K562 (cell line): ENCODE data around the gene TARS2. TPM values are rescaled to one million over a fixed set of nuclear protein-coding genes. Genes with fewer than 3 reads are reported as not detected.

Experiments used
- ATAC-seq: fragments of 200-7000 bp; cut with Tn5 transposase; 3 replicates; pipeline ENCODE4 v1.9.1; 2020; ENCODE audit warnings: moderate library complexity
- BruUV-seq: library from RNA; stranded (reverse); fragments of 400-500 nt; replicated peaks from 2 replicates; lab custom pipeline; 2021; lab: Mats Ljungman, UMichigan
- CTCF ChIA-PET: fragments of 300-600 bp; formaldehyde crosslinking; extraction: SDS; loops from one replicate; lab custom pipeline; 2021; ENCODE audit warnings: low intra/inter-chr PET ratio; lab: Yijun Ruan, JAX
- POLR2A ChIA-PET: fragments of 300-600, 350-650 bp; sonication (Branson Sonifier 250); formaldehyde crosslinking; extraction: SDS; loops from one replicate; lab custom pipeline; 2021; ENCODE audit warnings: antibody characterized with exemption, inconsistent platforms; lab: Yijun Ruan, JAX
- DNase-seq, 4 experiments: peaks; one replicate each; pipeline versions ENCODE4 v3.0.0 to v3.0.0-alpha.2; 2011 to 2018; ENCODE audit warnings: low spot score in 3 of 4, mixed read lengths in 3 of 4; ENCODE audit errors: extremely low read depth in 1 of 4
- FAIRE-seq: peaks from 2 replicates; lab custom pipeline; 2011; peaks lifted over from hg19 to GRCh38; lab: Jason Lieb, UNC
- H2AFZ ChIP-seq: 2 replicates; pipeline ENCODE4 v1.6.0; 2011; ENCODE audit warnings: low read depth, low read length, control low read depth, inconsistent platforms
- H3K27ac ChIP-seq: fragments of 200-600 bp; 3 replicates; pipeline ENCODE4 v1.8.0; 2011; ENCODE audit warnings: low read depth, mild to moderate bottlenecking, control low read depth, inconsistent platforms, low read length, moderate library complexity, mixed read lengths; ENCODE audit errors: extremely low read depth
- H3K27me3 ChIP-seq, 2 experiments: fragments of 300-600 bp in 1 of 2; 2 replicates in 1 of 2; 3 replicates in 1 of 2; pipeline versions ENCODE4 v1.6.0 to v1.8.0; 2011; ENCODE audit warnings: inconsistent platforms in 2 of 2, low read length in 2 of 2, mild to moderate bottlenecking in 1 of 2, mixed read lengths in 1 of 2, moderate library complexity in 1 of 2; ENCODE audit not compliant: control insufficient read depth in 2 of 2, insufficient read depth in 2 of 2
- H3K36me3 ChIP-seq: fragments of 300-600 bp; 3 replicates; pipeline ENCODE4 v1.8.0; 2011; ENCODE audit warnings: mild to moderate bottlenecking, low read length, inconsistent platforms; ENCODE audit not compliant: control insufficient read depth, insufficient read depth
- H3K4me1 ChIP-seq, 2 experiments: fragments of 200-600 bp in 1 of 2; replicated peaks in 1 of 2; 2 replicates in 1 of 2; 3 replicates in 1 of 2; pipeline versions ENCODE4 v1.5.1 to v1.8.0; 2011; ENCODE audit warnings: inconsistent platforms in 2 of 2, low read length in 2 of 2, mild to moderate bottlenecking in 1 of 2, mixed read lengths in 1 of 2, moderate library complexity in 1 of 2; ENCODE audit not compliant: control insufficient read depth in 2 of 2, insufficient read depth in 2 of 2
- H3K4me2 ChIP-seq: 2 replicates; pipeline ENCODE4 v1.6.1; 2011; ENCODE audit warnings: low read length, control low read depth, inconsistent platforms, mixed read lengths; ENCODE audit not compliant: insufficient read depth
- H3K4me3 ChIP-seq: fragments of 200-600 bp; sonication (generic), shearing (Covaris generic); 2 replicates; pipeline ENCODE4 v1.5.1; 2016; ENCODE audit warnings: control low read depth, inconsistent platforms
- H3K79me2 ChIP-seq: fragments of 200-600 bp; 3 replicates; pipeline ENCODE4 v1.8.0; 2011; ENCODE audit warnings: low read length, inconsistent platforms; ENCODE audit not compliant: control insufficient read depth, insufficient read depth
- H3K9ac ChIP-seq, 2 experiments: 2 replicates each; pipeline versions ENCODE4 v1.6.0 to v1.6.1; 2011; ENCODE audit warnings: low read depth in 2 of 2, low read length in 2 of 2, control low read depth in 1 of 2, inconsistent platforms in 1 of 2, mild to moderate bottlenecking in 1 of 2, mixed read lengths in 1 of 2; ENCODE audit not compliant: insufficient read depth in 1 of 2
- H3K9me1 ChIP-seq: one replicate; pipeline ENCODE4 v1.6.0; 2011; ENCODE audit warnings: inconsistent platforms, mild to moderate bottlenecking, low read length, moderate library complexity; ENCODE audit not compliant: control insufficient read depth, insufficient read depth
- H3K9me3 ChIP-seq: replicated peaks from 2 replicates; pipeline ENCODE4 v1.5.1; 2011; ENCODE audit warnings: low read depth, low read length, inconsistent platforms; ENCODE audit not compliant: control insufficient read depth, insufficient read depth
- H4K20me1 ChIP-seq: replicated peaks from 2 replicates; pipeline ENCODE4 v1.6.1; 2011; ENCODE audit warnings: low read length, inconsistent platforms, mixed read lengths; ENCODE audit not compliant: control insufficient read depth, insufficient read depth
- CCNT2 ChIP-seq: IDR thresholded peaks from 2 replicates; pipeline ENCODE4 v1.6.1; 2011; ENCODE audit warnings: borderline replicate concordance, low read depth, mild to moderate bottlenecking, moderate library complexity, mixed read lengths, low read length; ENCODE audit not compliant: insufficient read length; ENCODE audit errors: extremely low read depth
- ELF1 ChIP-seq: fragments of 200-800 bp; sonication (Bioruptor generic); IDR thresholded peaks from 2 replicates; pipeline ENCODE4 v1.6.1; 2016; ENCODE audit warnings: missing genetic modification characterization, missing compliant biosample characterization
- FOSL1 ChIP-seq: fragments of 200-800 bp; sonication (Bioruptor generic); conservative IDR thresholded peaks from 2 replicates; pipeline ENCODE4 v1.6.1; 2016; ENCODE audit warnings: missing genetic modification characterization, missing compliant biosample characterization
- MEIS2 ChIP-seq: fragments of 450-650 bp; IDR thresholded peaks from 2 replicates; pipeline ENCODE4 v1.6.1; 2014; ENCODE audit warnings: mild to moderate bottlenecking; ENCODE audit not compliant: partially characterized antibody
- NFRKB ChIP-seq: fragments of 450-650 bp; IDR thresholded peaks from 2 replicates; pipeline ENCODE4 v1.6.1; 2016; ENCODE audit warnings: low read depth
- POLR2A ChIP-seq: fragments of 450-650 bp; conservative IDR thresholded peaks from 2 replicates; pipeline ENCODE4 v1.6.1; 2016
- RFX7 ChIP-seq: fragments of 250-450 bp; sonication (Bioruptor Pico); IDR thresholded peaks from 2 replicates; pipeline ENCODE4 v1.5.1; 2021; ENCODE audit warnings: mild to moderate bottlenecking
- TCF3 ChIP-seq: sonication (generic); formaldehyde crosslinking; IDR thresholded peaks from 2 replicates; pipeline ENCODE4 v1.4.0; 2020; ENCODE audit warnings: mild to moderate bottlenecking, missing genetic modification reagents
- ZNF277 ChIP-seq: fragments of 250-450 bp; sonication (Bioruptor Pico); IDR thresholded peaks from 2 replicates; pipeline ENCODE4 v1.8.0; 2022; ENCODE audit warnings: inconsistent platforms, mild to moderate bottlenecking, moderate library complexity, borderline replicate concordance
- ZNF431 ChIP-seq: sonication (generic); formaldehyde crosslinking; IDR thresholded peaks from 2 replicates; pipeline ENCODE4 v1.8.0; 2022; ENCODE audit warnings: mild to moderate bottlenecking, missing genetic modification reagents
- ZNF589 ChIP-seq: fragments of 200-800 bp; sonication (Bioruptor generic); IDR thresholded peaks from 2 replicates; pipeline ENCODE4 v1.6.1; 2016; ENCODE audit warnings: low read depth, missing genetic modification characterization, missing compliant biosample characterization
- WGBS: fragments of 100-300 bp; shearing (Covaris generic); methylation state at CpG from one replicate; pipeline ENCODE4 v1.1.6; 2016; ENCODE audit warnings: low coverage, mixed read lengths; ENCODE audit not compliant: insufficient coverage; ENCODE audit errors: missing lambda C conversion rate; 5-methylcytosine and 5-hydroxymethylcytosine counted together
- in situ Hi-C: fragments of 300-500 bp; cut with MboI; formaldehyde crosslinking; loops from 4 replicates; pipeline ENCODE4 v1.15.0; 2018; ENCODE audit warnings: inconsistent platforms, mixed read lengths
- intact Hi-C: fragments of 100-400 bp; cut with micrococcal nuclease; formaldehyde crosslinking; loops from 2 replicates; pipeline ENCODE4 v1.14.2; 2022
- polyA plus RNA-seq, 8 experiments: library from polyadenylated mRNA; depleted of rRNA in 4 of 8; stranded (reverse) in 5 of 8; unstranded in 3 of 8; fragments of >200 nt; fragmentation: Nextera tagmentation in 2 of 8; fragmentation: Illumina TruSeq in 1 of 8; extraction: Ambion mirVana in 2 of 8; extraction: Trizol in 1 of 8; gene quantifications; 2 replicates each; pipeline versions ENCODE4 v1.2.1 to v1.2.3, GENCODE V29; 2011 to 2014; ENCODE audit warnings: inconsistent platforms in 1 of 8, missing spikeins in 1 of 8
- total RNA-seq, 7 experiments: library from RNA; depleted of rRNA in 6 of 7; stranded (reverse); fragments of >200 nt in 6 of 7; fragmentation: Illumina TruSeq in 2 of 7; extraction: Trizol in 2 of 7; gene quantifications; 2 replicates each; pipeline versions ENCODE4 v1.2.1 to v1.2.3, GENCODE V29; 2011 to 2021; ENCODE audit warnings: low replicate concordance in 1 of 7
- TF ChIP-seq, protein P1 (sequence below): fragments of 450-650 bp; IDR thresholded peaks from 2 replicates; pipeline ENCODE4 v1.6.1; 2016
- TF ChIP-seq, protein P2 (sequence below), 2 experiments: fragments of 450-650 bp; conservative IDR thresholded peaks; 2 replicates each; pipeline ENCODE4 v1.6.1; 2017; ENCODE audit warnings: mild to moderate bottlenecking in 2 of 2, moderate library complexity in 2 of 2

Gene TARS2
- total and polyA plus RNA-seq, 9 of the 15 experiments (the other 6 are each of a cell fraction or from before 2014, with no cell fraction given): 17.0 to 64.2 (median 39.4) TPM

GRCh38 chr1:150534002-150534401 is 46.8 kb downstream of the TARS2 start (continued):
- TF ChIP-seq ZNF277 (CRISPR knock-in tag): no peak
- no peak for TF ChIP-seq TCF3 (CRISPR knock-in tag)
- no peak for TF ChIP-seq ZNF431 (CRISPR knock-in tag)
- TF ChIP-seq CCNT2: no peak

- Histone ChIP-seq H3K4me2 (no peak overlapping the region), H3K27ac (no peak overlapping the region), H3K27me3 (no peaks in the 10 kb centered on the region), H2AFZ (0 out of 2 replicates have a peak overlapping the region, but pooled peaks have one; percentile 1), H3K9me3 (no peaks in the 10 kb centered on the region), H3K36me3 (no peaks in the 10 kb centered on the region), H4K20me1 (no peaks in the 10 kb centered on the region), H3K9me1 (no peaks in the 10 kb centered on the region), H3K4me1 (peaks cover 11 to 25% of the 10 kb centered on the region in 2 experiments; a peak in 4 of 5 replicates), H3K9ac (peak overlapping the region in 1 of 2 experiments; percentile 4; a peak in 1 of 4 replicates), H3K4me3 (no peak overlapping the region), H3K79me2 (no peaks in the 10 kb centered on the region)
- POLR2A ChIA-PET: interaction anchor here (1.5 to 6.3 kb wide), 2 partner anchors 12 to 20 kb away, joined by 5 to 53 read pairs; partner anchors contain the start of genes ADAMTSL4 and FALEC
- CTCF ChIA-PET: no interaction called here
- ATAC-seq (no peak), FAIRE-seq (no peak), DNase-seq (no peak)
- 75% methylated on average over 13 of the region's 14 CpGs for WGBS
- intact Hi-C loops (no loop called here), in situ Hi-C loops (no loop called here)
- BruUV-seq: no TSS peak
- TF ChIP-seq RFX7 (CRISPR knock-in tag) (no peak), ELF1 (tag) (no peak), FOSL1 (tag) (no peak), MEIS2 (no peak), NFRKB (no peak), ZNF589 (CRISPR knock-in tag) (no peak), POLR2A (no peak)
- TF ChIP-seq, protein P1, sequence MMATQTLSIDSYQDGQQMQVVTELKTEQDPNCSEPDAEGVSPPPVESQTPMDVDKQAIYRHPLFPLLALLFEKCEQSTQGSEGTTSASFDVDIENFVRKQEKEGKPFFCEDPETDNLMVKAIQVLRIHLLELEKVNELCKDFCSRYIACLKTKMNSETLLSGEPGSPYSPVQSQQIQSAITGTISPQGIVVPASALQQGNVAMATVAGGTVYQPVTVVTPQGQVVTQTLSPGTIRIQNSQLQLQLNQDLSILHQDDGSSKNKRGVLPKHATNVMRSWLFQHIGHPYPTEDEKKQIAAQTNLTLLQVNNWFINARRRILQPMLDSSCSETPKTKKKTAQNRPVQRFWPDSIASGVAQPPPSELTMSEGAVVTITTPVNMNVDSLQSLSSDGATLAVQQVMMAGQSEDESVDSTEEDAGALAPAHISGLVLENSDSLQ: no peak
- TF ChIP-seq, protein P2, sequence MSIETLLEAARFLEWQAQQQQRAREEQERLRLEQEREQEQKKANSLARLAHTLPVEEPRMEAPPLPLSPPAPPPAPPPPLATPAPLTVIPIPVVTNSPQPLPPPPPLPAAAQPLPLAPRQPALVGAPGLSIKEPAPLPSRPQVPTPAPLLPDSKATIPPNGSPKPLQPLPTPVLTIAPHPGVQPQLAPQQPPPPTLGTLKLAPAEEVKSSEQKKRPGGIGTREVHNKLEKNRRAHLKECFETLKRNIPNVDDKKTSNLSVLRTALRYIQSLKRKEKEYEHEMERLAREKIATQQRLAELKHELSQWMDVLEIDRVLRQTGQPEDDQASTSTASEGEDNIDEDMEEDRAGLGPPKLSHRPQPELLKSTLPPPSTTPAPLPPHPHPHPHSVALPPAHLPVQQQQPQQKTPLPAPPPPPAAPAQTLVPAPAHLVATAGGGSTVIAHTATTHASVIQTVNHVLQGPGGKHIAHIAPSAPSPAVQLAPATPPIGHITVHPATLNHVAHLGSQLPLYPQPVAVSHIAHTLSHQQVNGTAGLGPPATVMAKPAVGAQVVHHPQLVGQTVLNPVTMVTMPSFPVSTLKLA (conservative IDR thresholded peaks at IDR 0.05): no peak
Measured at GRCh38 chr1:150535511-150536287, 48.5 kb downstream of the TARS2 start.
